ENCODE data around the gene NPDC1. TPM values are rescaled to one million over a fixed set of nuclear protein-coding genes. Genes with fewer than 3 reads are reported as not detected.

NPDC1 gene
- total and polyA plus RNA-seq, 4 donors = 2.7 to 14.5 (median 7.3) TPM

- no peaks in the 10 kb centered on the region for H3K9me3 ChIP-seq (ENCODE audit: control insufficient read depth in 4 of 4, low read length in 3 of 4)
- H3K4me1 ChIP-seq (ENCODE audit: control insufficient read depth in 4 of 4, insufficient read depth in 4 of 4, low read length in 3 of 4) = peaks cover 6 to 39% (median 13%) of the 10 kb centered on the region in 4 donors
Measured at GRCh38 chr9:137049544-137050449, 3.8 kb upstream of the NPDC1 start.

GRCh38 chr9:137048655-137049543 lies 2.9 kb upstream of the NPDC1 start:
- no peaks in the 10 kb centered on the region for H3K9me3 ChIP-seq (ENCODE audit: control insufficient read depth in 4 of 4, low read length in 3 of 4)
- H3K27me3 ChIP-seq (ENCODE audit: control insufficient read depth in 4 of 4, insufficient read depth in 4 of 4, low read length in 3 of 4) = peaks cover 6 to 14% (median 8%) of the 10 kb centered on the region in 4 donors
- H3K4me1 ChIP-seq (ENCODE audit: control insufficient read depth in 4 of 4, insufficient read depth in 4 of 4, low read length in 3 of 4) = peaks cover 0 to 40% (median 9%) of the 10 kb centered on the region in 4 donors
- no peak overlapping the region for H3K27ac ChIP-seq (ENCODE audit: low read depth in 1 of 2, low read length in 2 of 2)
- no peaks in the 10 kb centered on the region for H3K36me3 ChIP-seq (ENCODE audit: control insufficient read depth in 4 of 4, insufficient read depth in 3 of 4, low read depth in 1 of 4, low read length in 3 of 4)
- no peak overlapping the region for H3K4me3 ChIP-seq (ENCODE audit: low read depth in 1 of 3, low read length in 3 of 3)
- 33% methylated on average over 72 of the region's 72 CpGs for WGBS
- no peak overlapping the region for H3K9ac ChIP-seq (ENCODE audit: low read depth in 1 of 2, low read length in 2 of 2)
- DNase-seq (ENCODE audit: low spot score) = no peak
- no peak for TF ChIP-seq REST (IDR thresholded peaks at IDR 0.05)
- no peak for TF ChIP-seq EGR1 (IDR thresholded peaks at IDR 0.05; ENCODE audit: low read depth in 2 of 2)
- TF ChIP-seq RXRA (IDR thresholded peaks at IDR 0.05) = no peak
- TF ChIP-seq FOXA1 (IDR thresholded peaks at IDR 0.05) = no peak
- no peak for TF ChIP-seq FOXA2 (IDR thresholded peaks at IDR 0.05)
- no peak for TF ChIP-seq GABPA (IDR thresholded peaks at IDR 0.05 in 1 of 2, conservative IDR thresholded peaks at IDR 0.05 in 1 of 2)

More at GRCh38 chr9:137049544-137050449, 3.8 kb upstream of the NPDC1 start:
- DNase-seq (ENCODE audit: low spot score) = peak; percentile 68
- TF ChIP-seq CTCF (IDR thresholded peaks at IDR 0.05; ENCODE audit: low read depth, low read length, missing input control) = peak; percentile 56
- TF ChIP-seq RAD21 (IDR thresholded peaks at IDR 0.05) = peak; percentile 52 to 76
- no peak for TF ChIP-seq JUND (IDR thresholded peaks at IDR 0.05)
- no peak for TF ChIP-seq GABPA (IDR thresholded peaks at IDR 0.05 in 1 of 2, conservative IDR thresholded peaks at IDR 0.05 in 1 of 2)
- Histone ChIP-seq H3K9ac (ENCODE audit: low read depth in 1 of 2, low read length in 2 of 2) (no peak overlapping the region), H3K4me3 (ENCODE audit: low read depth in 1 of 3, low read length in 3 of 3) (no peak overlapping the region), H3K27ac (ENCODE audit: low read depth in 1 of 2, low read length in 2 of 2) (no peak overlapping the region), H3K27me3 (ENCODE audit: control insufficient read depth in 4 of 4, insufficient read depth in 4 of 4, low read length in 3 of 4) (peaks cover 6 to 14% (median 8%) of the 10 kb centered on the region in 4 donors), H3K36me3 (ENCODE audit: control insufficient read depth in 4 of 4, insufficient read depth in 3 of 4, low read depth in 1 of 4, low read length in 3 of 4) (no peaks in the 10 kb centered on the region)
- WGBS = 48% methylated on average over 38 of the region's 38 CpGs
